ENCODE data around the gene FAM149B1. TPM values are rescaled to one million over a fixed set of nuclear protein-coding genes. Genes with fewer than 3 reads are reported as not detected.

Gene FAM149B1
- total RNA-seq, 2 donors from 2014 or later: 4.9 to 17.1 TPM

GRCh38 chr10:73263693-73264347 is 95.9 kb downstream of the FAM149B1 start:
- no peaks in the 10 kb centered on the region for H3K27me3 ChIP-seq
- DNase-seq: no peak
- ATAC-seq: no peak
- no peaks in the 10 kb centered on the region for H3K36me3 ChIP-seq (replicated peaks in 1 of 2; ENCODE audit: insufficient read depth in 1 of 2, low read depth in 2 of 2)
- no peak overlapping the region for H3K4me3 ChIP-seq
- WGBS, 2 donors: 20 to 34% methylated on average over 1 of the region's 1 CpG
- no peak overlapping the region for H3K27ac ChIP-seq
- TF ChIP-seq CTCF (IDR thresholded peaks at IDR 0.05) (peak in 6 of 7 experiments; percentile 24 to 43 (median 35)), POLR2A (IDR thresholded peaks at IDR 0.05) (no peak)
- intact Hi-C loops (cut with DNase I): no loop called here
- H3K9me3 ChIP-seq: no peaks in the 10 kb centered on the region
- H3K4me1 ChIP-seq: no peaks in the 10 kb centered on the region

- no peaks in the 10 kb centered on the region for H3K4me1 ChIP-seq
- TF ChIP-seq POLR2A (IDR thresholded peaks at IDR 0.05) (no peak), CTCF (IDR thresholded peaks at IDR 0.05) (no peak)
- ATAC-seq (no peak), DNase-seq (no peak)
- no peaks in the 10 kb centered on the region for H3K36me3 ChIP-seq (replicated peaks in 1 of 2; ENCODE audit: insufficient read depth in 1 of 2, low read depth in 2 of 2)
- H3K27me3 ChIP-seq: no peaks in the 10 kb centered on the region
- intact Hi-C loops (cut with DNase I): no loop called here
- no peaks in the 10 kb centered on the region for H3K9me3 ChIP-seq
- H3K27ac ChIP-seq: no peak overlapping the region
- H3K4me3 ChIP-seq: no peak overlapping the region
- WGBS, 2 donors: 82 to 92% methylated on average over 2 of the region's 2 CpGs
These were observed 96.5 kb downstream of the FAM149B1 start for GRCh38 chr10:73264423-73264822.

- Histone ChIP-seq H3K36me3 (replicated peaks in 1 of 2; ENCODE audit: insufficient read depth in 1 of 2, low read depth in 2 of 2) (no peaks in the 10 kb centered on the region), H3K27me3 (no peaks in the 10 kb centered on the region), H3K9me3 (no peaks in the 10 kb centered on the region), H3K4me1 (no peaks in the 10 kb centered on the region), H3K27ac (no peak overlapping the region), H3K4me3 (no peak overlapping the region)
- DNase-seq (no peak), ATAC-seq (no peak)
- TF ChIP-seq POLR2A (IDR thresholded peaks at IDR 0.05) (no peak), CTCF (IDR thresholded peaks at IDR 0.05) (no peak)
- WGBS, 2 donors: 92 to 99% methylated on average over 3 of the region's 3 CpGs
- intact Hi-C loops (cut with DNase I): no loop called here
These were observed 113.2 kb downstream of the FAM149B1 start for GRCh38 chr10:73281097-73281496.

GRCh38 chr10:73287441-73287840 is 119.5 kb downstream of the FAM149B1 start:
- Histone ChIP-seq H3K4me3 (no peak overlapping the region), H3K9me3 (no peaks in the 10 kb centered on the region), H3K27ac (no peak overlapping the region), H3K27me3 (no peaks in the 10 kb centered on the region), H3K4me1 (no peaks in the 10 kb centered on the region), H3K36me3 (replicated peaks in 1 of 2; ENCODE audit: insufficient read depth in 1 of 2, low read depth in 2 of 2) (no peaks in the 10 kb centered on the region)
- WGBS, 2 donors: 69 to 75% methylated on average over 1 of the region's 1 CpG
- TF ChIP-seq POLR2A (IDR thresholded peaks at IDR 0.05) (no peak), CTCF (IDR thresholded peaks at IDR 0.05) (no peak)
- intact Hi-C loops (cut with DNase I): no loop called here
- ATAC-seq (no peak), DNase-seq (no peak)

- Histone ChIP-seq H3K9me3 (no peaks in the 10 kb centered on the region), H3K4me3 (no peak overlapping the region), H3K36me3 (replicated peaks in 1 of 2; ENCODE audit: insufficient read depth in 1 of 2, low read depth in 2 of 2) (no peaks in the 10 kb centered on the region), H3K27ac (no peak overlapping the region), H3K27me3 (no peaks in the 10 kb centered on the region), H3K4me1 (no peaks in the 10 kb centered on the region)
- intact Hi-C loops (cut with DNase I): no loop called here
- no peak for TF ChIP-seq POLR2A (IDR thresholded peaks at IDR 0.05)
- TF ChIP-seq CTCF (IDR thresholded peaks at IDR 0.05): no peak
- DNase-seq: no peak
- WGBS, 2 donors: 91 to 93% methylated on average over 1 of the region's 1 CpG
- ATAC-seq: no peak
These were observed 122.0 kb downstream of the FAM149B1 start for GRCh38 chr10:73289958-73290357.
